HG03280 (cell line): ENCODE measurements around the gene C22orf23.

Experiments
- ATAC-seq: cut with Tn5 transposase; IDR thresholded peaks from one replicate; pipeline ENCODE4 v1.9.1; 2021; ENCODE audit warnings: mild to moderate bottlenecking, moderate library complexity; ENCODE audit not compliant: unreplicated experiment

C22orf23 gene

GRCh38 chr22:37953437-37954179 is at the start of gene C22orf23, which contains the start of gene POLR2F:
TSS of gene C22orf23 (minus strand) at chr22:37953601. CDS start at chr22:37953149, 452 bp downstream.
TSS of gene POLR2F (plus strand) at chr22:37953699. CDS start at chr22:37953788, 89 bp downstream.
- ATAC-seq: peak; percentile 86

- no peak for ATAC-seq
Observed at GRCh38 chr22:37999640-38000272, 46.4 kb upstream of the C22orf23 start.

- no peak for ATAC-seq
Observed at GRCh38 chr22:37999236-37999635, 45.8 kb upstream of the C22orf23 start.

GRCh38 chr22:37998543-37998942 is 45.1 kb upstream of the C22orf23 start:
- ATAC-seq: no peak

- no peak for ATAC-seq
Observed at GRCh38 chr22:37996515-37997246, 43.3 kb upstream of the C22orf23 start.

- no peak for ATAC-seq
Observed at GRCh38 chr22:37996079-37996478, 42.7 kb upstream of the C22orf23 start.

- ATAC-seq: no peak
Observed at GRCh38 chr22:37995460-37995859, 42.1 kb upstream of the C22orf23 start.

- no peak for ATAC-seq
Observed at GRCh38 chr22:37994982-37995381, 41.6 kb upstream of the C22orf23 start.

- ATAC-seq: no peak
Observed at GRCh38 chr22:37994049-37994448, 40.6 kb upstream of the C22orf23 start.

- no peak for ATAC-seq
Observed at GRCh38 chr22:37991731-37992442, 38.5 kb upstream of the C22orf23 start.

GRCh38 chr22:37990862-37991261 is 37.5 kb upstream of the C22orf23 start:
- no peak for ATAC-seq

GRCh38 chr22:37990301-37990700 is 36.9 kb upstream of the C22orf23 start:
- no peak for ATAC-seq

- ATAC-seq: no peak
Observed at GRCh38 chr22:37989146-37990045, 36.0 kb upstream of the C22orf23 start.

GRCh38 chr22:37986371-37986770 is 33.0 kb upstream of the C22orf23 start:
- no peak for ATAC-seq

GRCh38 chr22:37985751-37986281 is 32.4 kb upstream of the C22orf23 start:
- ATAC-seq: no peak

GRCh38 chr22:37985050-37985585 is 31.7 kb upstream of the C22orf23 start:
- ATAC-seq: no peak

- ATAC-seq: no peak
Observed at GRCh38 chr22:37983860-37984791, 30.7 kb upstream of the C22orf23 start, which contains the start of gene SOX10. TSS of gene SOX10 (minus strand) at chr22:37984555. CDS start at chr22:37983784, 771 bp downstream.
